Ectodermal cell (in vitro differentiated cells): ENCODE data around the gene SH3GLB2.
A peak's percentile ranks its signal among the peaks of the same experiment; 100 is the strongest.

Experiments
- H3K27ac ChIP-seq: 2 replicates; pipeline ENCODE4 v1.7.0; 2013; ENCODE audit warnings: mild to moderate bottlenecking, low read depth, low read length; ENCODE audit not compliant: insufficient read depth, poor library complexity, severe bottlenecking
- H3K27me3 ChIP-seq: 2 replicates; pipeline ENCODE4 v1.7.0; 2013; ENCODE audit warnings: mild to moderate bottlenecking, low read length; ENCODE audit not compliant: insufficient read depth, control insufficient read depth, poor library complexity, severe bottlenecking
- H3K36me3 ChIP-seq: one replicate; pipeline ENCODE4 v1.7.0; 2013; ENCODE audit warnings: low read length; ENCODE audit not compliant: control insufficient read depth, insufficient read depth
- H3K4me1 ChIP-seq: one replicate; pipeline ENCODE4 v1.7.0; 2013; ENCODE audit warnings: low read length; ENCODE audit not compliant: control insufficient read depth, insufficient read depth
- H3K4me3 ChIP-seq: 2 replicates; pipeline ENCODE4 v1.7.0; 2013; ENCODE audit warnings: low read depth, low read length, control low read depth; ENCODE audit not compliant: insufficient read depth
- H3K9me3 ChIP-seq: 2 replicates; pipeline ENCODE4 v1.7.0; 2013; ENCODE audit warnings: mild to moderate bottlenecking, low read length, moderate library complexity; ENCODE audit not compliant: control insufficient read depth
- WGBS, 2 experiments: methylation state at CpG; one replicate each; pipeline ENCODE4 v1.1.7; 2013; ENCODE audit warnings: missing lambda C conversion rate in 2 of 2; 5-methylcytosine and 5-hydroxymethylcytosine counted together

SH3GLB2 gene

GRCh38 chr9:129032541-129033159 is 4.5 kb upstream of the SH3GLB2 start:
- Histone ChIP-seq H3K27me3 (no peaks in the 10 kb centered on the region), H3K27ac (no peak overlapping the region), H3K9me3 (no peaks in the 10 kb centered on the region), H3K4me3 (no peak overlapping the region), H3K36me3 (no peaks in the 10 kb centered on the region), H3K4me1 (peaks cover 4% of the 10 kb centered on the region)
- WGBS, 2 experiments: 93% methylated on average over 12 of the region's 12 CpGs

- no peak overlapping the region for H3K4me3 ChIP-seq
- H3K27me3 ChIP-seq: no peaks in the 10 kb centered on the region
- whole genome bisulfite sequencing, 2 experiments: 67 to 70% methylated on average over 4 of the region's 4 CpGs
- peaks cover 11% of the 10 kb centered on the region for H3K4me1 ChIP-seq
- H3K27ac ChIP-seq: no peak overlapping the region
- no peaks in the 10 kb centered on the region for H3K9me3 ChIP-seq
- no peaks in the 10 kb centered on the region for H3K36me3 ChIP-seq
Observed at GRCh38 chr9:129031514-129031913, 3.4 kb upstream of the SH3GLB2 start.

- H3K9me3 ChIP-seq: no peaks in the 10 kb centered on the region
- H3K4me3 ChIP-seq: no peak overlapping the region
- peaks cover 18% of the 10 kb centered on the region for H3K4me1 ChIP-seq
- H3K27ac ChIP-seq: no peak overlapping the region
- no peaks in the 10 kb centered on the region for H3K36me3 ChIP-seq
- no peaks in the 10 kb centered on the region for H3K27me3 ChIP-seq
Observed at GRCh38 chr9:129030191-129030590, 2.1 kb upstream of the SH3GLB2 start.

DNA sequence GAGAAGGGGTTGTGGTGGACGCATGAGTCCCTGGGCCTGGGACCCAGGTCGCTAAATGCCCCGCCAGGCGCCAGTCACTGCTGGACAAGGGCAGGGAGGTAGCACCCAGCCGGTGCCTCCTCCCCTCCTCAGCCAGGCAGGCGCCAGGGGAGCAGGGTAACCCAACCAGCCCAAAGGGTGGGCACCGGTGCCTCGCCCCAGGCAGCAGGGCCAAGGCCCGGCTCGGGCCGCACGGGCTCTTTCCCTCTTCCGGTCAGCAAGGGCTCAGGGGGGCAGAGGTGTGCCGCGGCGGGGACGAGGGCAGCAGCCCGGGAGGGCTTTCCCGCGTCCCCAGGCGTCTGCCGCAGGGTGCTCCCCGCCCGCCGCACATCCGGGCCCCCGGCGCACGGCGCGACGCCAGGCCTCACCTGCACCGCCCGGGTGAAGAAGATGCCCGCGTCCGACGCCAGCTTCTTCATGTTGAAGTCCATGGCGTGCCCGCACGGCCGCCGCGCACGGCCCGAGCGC is 393 bp downstream of the SH3GLB2 start:
- Histone ChIP-seq H3K36me3 (no peaks in the 10 kb centered on the region), H3K4me3 (peak overlapping the region; percentile 71), H3K9me3 (no peaks in the 10 kb centered on the region), H3K27ac (no peak overlapping the region), H3K27me3 (no peaks in the 10 kb centered on the region), H3K4me1 (peaks cover 28% of the 10 kb centered on the region)
- WGBS, 2 experiments: 4% methylated on average over 47 of the region's 47 CpGs

DNA sequence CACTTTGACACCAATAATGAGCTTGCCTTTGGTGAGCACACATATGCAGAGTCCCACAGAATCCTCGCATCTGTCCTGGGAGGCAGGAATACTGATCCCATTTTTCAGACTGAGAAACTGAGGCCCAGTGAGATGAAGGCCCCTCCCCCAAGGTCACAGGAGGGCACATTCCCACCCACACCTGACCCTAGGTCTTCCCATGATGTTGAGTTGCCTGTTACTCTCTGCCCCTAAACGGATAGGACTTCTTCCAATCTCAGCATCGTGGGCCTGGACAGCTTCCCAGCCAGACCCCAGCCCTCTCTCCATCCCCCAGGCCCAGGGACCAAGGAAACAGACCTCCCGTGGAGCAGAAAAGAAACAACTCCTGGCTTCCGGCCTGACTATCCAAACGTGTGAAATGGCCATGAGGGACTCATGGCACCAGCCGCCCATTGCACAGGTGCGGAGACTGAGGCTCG is 877 bp downstream of the SH3GLB2 start:
- H3K27ac ChIP-seq: no peak overlapping the region
- peaks cover 29% of the 10 kb centered on the region for H3K4me1 ChIP-seq
- no peaks in the 10 kb centered on the region for H3K9me3 ChIP-seq
- no peaks in the 10 kb centered on the region for H3K27me3 ChIP-seq
- H3K36me3 ChIP-seq: no peaks in the 10 kb centered on the region
- WGBS, 2 experiments: 48 to 50% methylated on average over 9 of the region's 9 CpGs
- peak overlapping the region; percentile 71 for H3K4me3 ChIP-seq

DNA sequence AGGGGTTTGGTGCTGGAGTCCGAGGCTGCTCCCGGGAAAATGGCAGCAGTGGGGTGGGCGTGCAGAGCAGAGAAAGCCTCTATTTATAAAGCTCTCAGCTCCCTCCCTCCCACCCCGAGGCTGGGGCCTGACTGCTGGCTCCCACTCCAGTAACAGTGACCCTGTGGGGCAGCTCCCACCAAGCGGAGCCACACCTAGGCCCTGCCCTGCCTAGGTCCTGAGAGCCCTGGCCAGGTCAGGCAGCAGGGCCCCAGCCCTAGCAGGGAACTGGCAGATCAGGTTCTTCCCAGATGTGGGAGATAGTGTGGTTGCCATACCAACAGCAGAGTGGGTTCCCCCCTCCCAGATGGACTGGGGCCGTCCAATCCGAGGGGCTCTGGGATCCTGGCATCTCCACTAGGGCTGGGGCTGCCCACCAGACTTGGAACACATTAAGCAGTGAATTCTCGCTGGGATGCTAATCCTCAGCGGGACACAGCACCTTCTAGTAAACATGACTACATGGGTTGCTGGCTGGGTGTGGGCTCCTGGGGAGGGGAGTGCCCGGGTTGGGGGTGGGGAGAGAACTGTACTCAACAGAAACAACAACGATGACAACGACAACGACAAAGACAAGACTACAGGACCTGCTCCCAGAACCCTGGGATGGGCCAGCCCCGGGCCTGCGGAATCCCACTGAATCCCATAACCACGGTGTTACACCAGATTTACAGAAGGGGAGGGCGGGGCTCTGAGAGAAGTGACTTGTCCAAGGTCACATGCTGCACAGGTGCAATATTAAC is 1.5 kb downstream of the SH3GLB2 start:
- peak overlapping the region; percentile 71 for H3K4me3 ChIP-seq
- 64 to 67% methylated on average over 17 of the region's 17 CpGs for WGBS, 2 experiments

GRCh38 chr9:129023908-129024233 is 4.3 kb downstream of the SH3GLB2 start:
- WGBS, 2 experiments: 80 to 83% methylated on average over 4 of the region's 4 CpGs
- peak overlapping the region; percentile 44 for H3K27ac ChIP-seq

More for the DNA sequence above, 1.5 kb downstream of the SH3GLB2 start:
- H3K4me1 ChIP-seq: peaks cover 33% of the 10 kb centered on the region
- H3K9me3 ChIP-seq: no peaks in the 10 kb centered on the region
- no peaks in the 10 kb centered on the region for H3K27me3 ChIP-seq
- no peaks in the 10 kb centered on the region for H3K36me3 ChIP-seq
- H3K27ac ChIP-seq: peak overlapping the region; percentile 6

GRCh38 chr9:129023036-129023907 is 4.9 kb downstream of the SH3GLB2 start:
- peaks cover 33% of the 10 kb centered on the region for H3K4me1 ChIP-seq
- 75 to 76% methylated on average over 16 of the region's 16 CpGs for WGBS, 2 experiments
- no peaks in the 10 kb centered on the region for H3K9me3 ChIP-seq
- peak overlapping the region; percentile 44 for H3K27ac ChIP-seq
- H3K27me3 ChIP-seq: no peaks in the 10 kb centered on the region
- H3K4me3 ChIP-seq: no peak overlapping the region
- H3K36me3 ChIP-seq: no peaks in the 10 kb centered on the region

More at GRCh38 chr9:129023908-129024233, 4.3 kb downstream of the SH3GLB2 start:
- no peaks in the 10 kb centered on the region for H3K9me3 ChIP-seq
- no peak overlapping the region for H3K4me3 ChIP-seq
- no peaks in the 10 kb centered on the region for H3K27me3 ChIP-seq
- H3K4me1 ChIP-seq: peaks cover 33% of the 10 kb centered on the region
- H3K36me3 ChIP-seq: no peaks in the 10 kb centered on the region

DNA sequence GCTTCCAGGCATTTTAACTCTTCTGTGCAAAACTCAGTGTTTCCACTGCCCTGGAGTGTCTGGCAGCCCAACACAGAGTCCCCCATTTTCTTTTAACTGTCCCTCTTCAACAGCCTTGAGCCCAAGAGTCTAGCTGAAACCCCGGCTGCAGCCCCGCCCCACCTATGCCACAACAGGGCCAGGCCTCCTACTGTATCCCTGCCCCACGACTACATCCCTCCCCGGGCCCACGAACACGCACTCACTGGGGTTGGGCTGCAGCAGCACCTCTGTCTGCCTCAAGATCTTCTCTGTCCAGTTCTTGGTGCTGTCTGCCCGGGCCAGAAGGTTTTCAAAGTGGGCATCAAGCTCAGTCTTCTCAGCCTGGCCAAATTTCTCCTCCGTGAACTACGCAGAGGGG is 6.1 kb downstream of the SH3GLB2 start:
- Histone ChIP-seq H3K27ac (no peak overlapping the region), H3K27me3 (no peaks in the 10 kb centered on the region), H3K4me3 (no peak overlapping the region), H3K4me1 (peaks cover 27% of the 10 kb centered on the region), H3K9me3 (no peaks in the 10 kb centered on the region), H3K36me3 (no peaks in the 10 kb centered on the region)
- 87% methylated on average over 9 of the region's 9 CpGs for WGBS, 2 experiments

DNA sequence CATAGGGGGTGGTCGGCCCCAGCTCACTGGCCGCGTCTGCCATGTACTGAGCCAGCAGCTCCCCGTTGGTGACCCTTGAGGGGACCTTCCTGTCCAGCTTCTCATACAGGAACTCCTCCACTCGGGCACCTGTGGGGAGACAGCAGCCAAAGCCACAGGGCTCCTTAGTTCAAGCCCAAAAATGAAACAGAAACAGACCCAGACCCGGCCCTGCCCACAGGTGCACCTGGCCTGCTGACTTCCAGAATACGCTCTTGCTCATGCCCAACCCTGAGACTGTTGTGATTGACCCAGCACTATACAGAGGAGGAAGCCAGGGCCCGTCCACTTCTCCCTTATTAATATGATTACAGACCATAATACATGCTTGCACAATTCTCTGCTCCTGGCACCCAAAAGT is 7.0 kb downstream of the SH3GLB2 start:
- whole genome bisulfite sequencing, 2 experiments: 89 to 92% methylated on average over 8 of the region's 8 CpGs
- no peak overlapping the region for H3K27ac ChIP-seq
- no peaks in the 10 kb centered on the region for H3K27me3 ChIP-seq
- no peaks in the 10 kb centered on the region for H3K36me3 ChIP-seq
- H3K4me3 ChIP-seq: no peak overlapping the region
- peaks cover 19% of the 10 kb centered on the region for H3K4me1 ChIP-seq
- no peaks in the 10 kb centered on the region for H3K9me3 ChIP-seq
